NOMO-1 treated with dmso at 0.1 percent for 144 hours (cell line): ENCODE measurements around the gene HDAC8.
"Not testable (repeated sequence)": the region's sequence is repeated elsewhere in the genome, so short reads cannot be mapped to it uniquely, and the experiment has no call there.

Experiments
- DNase-seq: peaks from one replicate; lab custom pipeline; 2025; ENCODE audit not compliant: unreplicated experiment; lab: John Stamatoyannopoulos, UW

The HDAC8 gene

GRCh38 chrX:72326605-72327300, 245.9 kb downstream of the HDAC8 start:
- DNase-seq, result no peak

GRCh38 chrX:72319651-72320050, 253.0 kb downstream of the HDAC8 start:
- not testable (repeated sequence) for DNase-seq

- DNase-seq, result no peak
These were observed 255.5 kb downstream of the HDAC8 start for GRCh38 chrX:72317139-72317538.

- DNase-seq, result no peak
These were observed 256.1 kb downstream of the HDAC8 start for GRCh38 chrX:72316408-72317110.

- no peak for DNase-seq
These were observed 257.8 kb downstream of the HDAC8 start for GRCh38 chrX:72314881-72315280.

GRCh38 chrX:72313707-72314641, 258.7 kb downstream of the HDAC8 start:
- no peak for DNase-seq

DNA sequence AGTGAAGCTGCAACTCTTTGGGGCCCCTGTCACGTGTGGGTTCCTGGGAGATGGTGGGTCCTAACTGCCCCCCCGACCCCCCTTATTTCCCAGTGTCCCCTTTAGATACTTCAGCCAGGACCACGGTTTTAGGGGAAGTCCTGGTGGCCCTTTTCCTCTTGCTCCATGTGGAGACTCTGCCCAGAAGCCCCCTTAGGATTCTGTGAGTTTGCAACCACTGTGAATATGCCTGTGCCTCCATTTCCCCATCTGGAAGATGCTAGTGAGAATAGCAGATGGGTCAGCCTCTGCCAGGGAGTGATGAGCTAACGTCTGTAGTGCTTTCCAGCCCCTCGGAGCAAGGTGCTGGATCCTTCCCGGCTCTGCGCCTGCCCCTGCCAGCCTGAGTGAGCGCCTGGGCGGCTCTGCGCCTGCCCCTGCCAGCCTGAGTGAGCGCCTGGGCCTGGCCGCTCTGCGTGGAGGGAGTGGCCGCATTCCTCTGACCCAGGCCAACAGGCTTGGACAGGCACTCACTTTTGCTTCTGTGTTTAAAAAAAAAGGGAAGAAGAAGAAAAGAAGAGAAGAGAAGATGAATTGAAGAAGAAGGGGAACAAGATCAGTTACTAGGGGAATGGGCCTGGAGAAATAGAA, 260.2 kb downstream of the HDAC8 start:
- DNase-seq, result no peak

GRCh38 chrX:72309297-72310071, 263.2 kb downstream of the HDAC8 start:
- no peak for DNase-seq

GRCh38 chrX:72308566-72309296, 263.9 kb downstream of the HDAC8 start:
- peak; percentile 8 for DNase-seq

DNA sequence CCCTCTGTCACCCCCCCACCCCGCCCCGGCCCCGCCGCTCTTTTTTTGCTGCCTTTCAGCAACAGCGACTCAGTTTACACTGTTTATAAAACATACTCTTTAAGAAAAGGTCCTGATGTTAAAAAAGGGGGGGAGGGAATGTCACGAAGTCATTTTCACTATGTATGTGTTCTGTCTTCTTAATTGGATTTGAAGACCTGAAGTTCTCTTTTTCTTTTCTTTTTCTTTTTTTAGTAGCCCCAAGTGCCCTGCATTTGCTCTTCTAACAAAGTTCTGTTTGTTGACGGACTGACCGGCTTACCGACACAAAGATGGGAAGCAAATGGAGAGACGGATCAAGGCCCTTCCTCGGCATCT, 264.5 kb downstream of the HDAC8 start:
- no peak for DNase-seq

DNA sequence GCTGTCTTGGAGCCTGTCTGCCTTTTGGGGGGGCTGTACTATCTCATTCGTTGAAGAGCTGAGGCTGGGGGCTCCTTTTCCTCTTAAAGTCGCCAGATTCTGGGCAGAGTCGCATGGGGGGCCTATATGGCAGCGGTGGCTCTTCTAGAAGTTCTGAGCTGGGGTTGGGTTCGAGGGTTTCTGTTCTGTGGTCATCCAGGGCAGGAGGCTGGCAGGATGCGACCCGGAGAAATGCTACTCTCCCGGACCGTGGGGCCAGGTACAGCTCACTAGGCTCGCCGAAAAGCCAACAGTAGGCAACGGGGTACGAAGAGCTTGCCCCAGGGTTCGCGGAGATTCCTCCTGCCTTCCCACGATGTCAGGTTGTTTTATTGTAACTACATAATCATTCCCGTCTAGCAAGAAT, 265.0 kb downstream of the HDAC8 start:
- DNase-seq, result no peak

GRCh38 chrX:72306851-72307645, 265.6 kb downstream of the HDAC8 start:
- DNase-seq, result peak; percentile 57

- DNase-seq, result no peak
These were observed 266.4 kb downstream of the HDAC8 start for GRCh38 chrX:72306085-72306801.

- no peak for DNase-seq
These were observed 267.2 kb downstream of the HDAC8 start, which contains the start of gene CITED1 for GRCh38 chrX:72305286-72306084. Gene CITED1, minus strand, starts transcription at chrX:72305914. Its CDS starts 3,045 bp downstream, at chrX:72302869.

DNA sequence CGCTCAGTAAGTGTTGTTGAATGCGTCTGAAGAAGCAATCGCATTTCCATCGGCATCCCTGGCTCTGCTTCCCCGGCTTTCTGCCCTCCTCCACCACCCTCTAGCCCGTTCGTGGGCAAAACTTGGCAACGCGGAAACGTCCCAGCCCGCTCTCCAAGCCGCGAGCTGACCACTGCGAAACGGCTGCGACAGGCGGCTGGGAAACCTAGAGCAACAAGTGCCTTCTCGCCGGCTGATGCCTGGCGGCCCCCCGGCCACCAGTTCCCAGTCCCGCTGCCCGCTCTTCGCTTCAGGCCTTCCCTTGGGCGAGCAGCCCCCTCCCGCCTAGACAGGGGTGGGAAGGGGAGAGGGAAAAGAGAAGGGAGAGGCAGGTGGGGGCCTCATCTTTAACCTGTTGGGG, 267.8 kb downstream of the HDAC8 start:
- no peak for DNase-seq

GRCh38 chrX:72301781-72302180, 270.9 kb downstream of the HDAC8 start:
- no peak for DNase-seq

DNA sequence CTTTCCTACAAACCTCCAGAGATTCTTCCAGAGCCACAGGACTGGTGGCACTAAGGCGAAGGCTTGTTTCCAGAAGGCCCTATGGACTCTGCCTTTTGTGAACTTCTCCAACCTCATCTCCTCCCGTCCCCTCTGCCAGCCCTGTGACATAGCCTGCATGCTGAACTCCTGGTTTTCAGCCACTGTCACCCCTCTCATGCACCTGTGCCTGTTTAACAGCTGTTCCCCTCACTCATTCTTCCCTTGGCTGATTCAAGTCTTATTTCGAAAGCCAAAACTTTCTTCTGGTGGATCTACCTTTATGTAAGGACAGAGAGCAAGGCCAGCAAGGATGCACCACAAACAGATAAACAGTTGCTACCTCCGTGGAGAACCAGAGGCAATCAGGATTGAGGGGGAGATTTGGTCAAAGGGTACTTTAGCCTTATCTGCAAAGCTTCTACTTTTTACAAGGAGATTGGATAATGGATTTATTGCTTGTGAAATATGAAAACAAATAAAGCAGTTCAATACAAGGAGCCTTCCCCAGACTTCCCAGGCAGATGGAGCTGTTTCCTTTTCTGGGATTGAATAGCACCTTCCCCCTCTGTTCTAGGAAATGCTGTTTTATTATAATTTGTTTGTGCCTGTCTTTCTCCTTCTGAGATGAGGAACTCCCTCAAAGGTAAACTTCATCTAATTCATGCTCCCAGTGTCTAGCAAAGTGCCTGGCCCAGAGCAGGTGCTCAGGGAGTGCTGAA, 272.6 kb downstream of the HDAC8 start:
- no peak for DNase-seq
